IPS-15b (cell line): Measurements from ENCODE around the gene CYTH2.

Source experiments
- H3K27me3 ChIP-seq: one replicate; pipeline ENCODE4 v1.6.1; 2013; ENCODE audit warnings: low read length; ENCODE audit not compliant: control insufficient read depth, insufficient read depth
- H3K36me3 ChIP-seq: one replicate; pipeline ENCODE4 v1.6.1; 2013; ENCODE audit warnings: low read length; ENCODE audit not compliant: control insufficient read depth, insufficient read depth
- H3K4me1 ChIP-seq: one replicate; pipeline ENCODE4 v1.6.1; 2013; ENCODE audit warnings: mild to moderate bottlenecking, low read length; ENCODE audit not compliant: control insufficient read depth, insufficient read depth
- H3K4me3 ChIP-seq: one replicate; pipeline ENCODE4 v1.5.1; 2013; ENCODE audit warnings: low read depth, low read length
- H3K9ac ChIP-seq: one replicate; pipeline ENCODE4 v1.6.1; 2013; ENCODE audit warnings: low read depth, mild to moderate bottlenecking, low read length
- H3K9me3 ChIP-seq: one replicate; pipeline ENCODE4 v1.6.1; 2013; ENCODE audit warnings: mild to moderate bottlenecking, low read length; ENCODE audit not compliant: control insufficient read depth, insufficient read depth

CYTH2 gene

DNA sequence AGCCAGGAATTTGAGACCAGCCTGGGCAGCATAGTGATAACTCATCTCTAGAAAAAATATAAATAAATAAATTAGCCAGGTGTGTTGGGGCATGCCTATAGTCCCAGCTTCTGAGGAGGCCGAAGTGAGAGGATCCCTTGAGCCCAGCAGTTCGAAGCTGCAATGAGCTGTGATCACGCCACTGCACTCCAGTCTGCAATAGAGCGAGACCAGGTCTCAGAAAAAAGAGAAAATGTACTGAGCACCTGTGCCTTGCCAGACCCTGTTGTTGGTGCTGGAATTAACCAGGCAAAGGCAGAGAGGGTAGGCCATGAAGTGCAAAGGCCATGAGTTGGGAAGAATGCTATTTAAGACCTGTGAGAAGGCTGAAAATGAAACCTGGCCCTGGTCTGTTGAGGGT lies 2.7 kb downstream of the CYTH2 start:
- no peak overlapping the region for H3K9ac ChIP-seq
- H3K27me3 ChIP-seq, result no peaks in the 10 kb centered on the region
- H3K36me3 ChIP-seq, result peaks cover 62% of the 10 kb centered on the region
- H3K9me3 ChIP-seq, result no peaks in the 10 kb centered on the region
- no peak overlapping the region for H3K4me3 ChIP-seq
- peaks cover 2% of the 10 kb centered on the region for H3K4me1 ChIP-seq

DNA sequence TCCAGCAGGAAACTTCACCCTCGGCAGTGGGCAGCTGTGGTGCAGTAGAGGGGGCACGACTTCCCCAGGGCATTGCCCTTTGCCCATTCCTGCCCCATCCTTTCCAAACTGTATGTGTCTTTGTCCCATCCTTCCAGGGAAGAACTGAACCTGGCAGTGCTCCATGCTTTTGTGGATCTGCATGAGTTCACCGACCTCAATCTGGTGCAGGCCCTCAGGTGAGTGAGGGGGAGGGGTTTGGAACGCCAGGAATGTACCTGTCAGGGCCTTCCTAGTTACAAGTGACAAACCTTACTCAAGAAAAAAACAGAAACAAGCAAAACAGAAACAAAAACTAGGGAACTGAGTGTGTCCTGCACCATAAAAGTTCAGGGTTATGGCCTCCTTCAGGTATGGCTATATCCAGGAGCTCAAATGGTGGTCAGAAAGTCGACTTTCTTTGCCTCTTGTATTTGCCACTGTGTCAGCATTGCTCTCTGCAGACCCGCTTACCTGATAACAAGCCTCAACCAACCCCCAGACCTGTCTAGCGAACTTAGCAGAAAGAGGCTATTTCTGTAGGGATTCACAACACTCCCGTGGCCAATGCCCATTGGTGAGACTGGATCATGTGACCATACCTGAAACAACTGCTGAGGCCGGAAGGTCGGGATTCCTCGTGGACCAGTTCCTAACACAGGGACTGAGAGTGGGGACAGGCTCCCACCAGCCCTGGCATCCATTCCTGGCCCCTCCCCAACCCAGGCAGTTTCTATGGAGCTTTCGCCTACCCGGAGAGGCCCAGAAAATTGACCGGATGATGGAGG lies 4.2 kb downstream of the CYTH2 start:
- Histone ChIP-seq H3K27me3 (no peaks in the 10 kb centered on the region), H3K36me3 (peaks cover 66% of the 10 kb centered on the region), H3K4me1 (no peaks in the 10 kb centered on the region), H3K4me3 (no peak overlapping the region), H3K9me3 (no peaks in the 10 kb centered on the region), H3K9ac (no peak overlapping the region)

DNA sequence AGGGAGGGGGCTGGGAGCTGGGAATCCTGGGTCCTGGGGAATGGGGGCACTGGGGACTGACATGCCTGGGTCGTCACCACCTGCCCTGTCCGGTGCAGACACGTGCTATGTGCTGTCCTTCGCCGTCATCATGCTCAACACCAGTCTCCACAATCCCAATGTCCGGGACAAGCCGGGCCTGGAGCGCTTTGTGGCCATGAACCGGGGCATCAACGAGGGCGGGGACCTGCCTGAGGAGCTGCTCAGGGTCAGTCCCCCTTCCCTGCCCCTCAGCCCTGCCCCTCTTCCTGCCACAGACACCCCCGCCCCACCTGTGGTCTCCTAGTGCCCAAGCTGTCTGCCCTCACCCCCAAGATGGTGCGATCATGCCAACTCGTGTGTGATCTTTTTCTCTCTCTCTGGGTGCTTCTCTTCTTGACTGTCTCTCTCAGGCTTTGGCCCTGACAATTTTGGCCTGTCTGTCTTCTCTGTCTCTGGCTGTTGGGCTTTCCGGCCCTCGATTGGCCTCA lies 5.0 kb downstream of the CYTH2 start:
- Histone ChIP-seq H3K36me3 (peaks cover 67% of the 10 kb centered on the region), H3K4me3 (no peak overlapping the region), H3K9ac (no peak overlapping the region), H3K9me3 (no peaks in the 10 kb centered on the region), H3K27me3 (no peaks in the 10 kb centered on the region), H3K4me1 (no peaks in the 10 kb centered on the region)

DNA sequence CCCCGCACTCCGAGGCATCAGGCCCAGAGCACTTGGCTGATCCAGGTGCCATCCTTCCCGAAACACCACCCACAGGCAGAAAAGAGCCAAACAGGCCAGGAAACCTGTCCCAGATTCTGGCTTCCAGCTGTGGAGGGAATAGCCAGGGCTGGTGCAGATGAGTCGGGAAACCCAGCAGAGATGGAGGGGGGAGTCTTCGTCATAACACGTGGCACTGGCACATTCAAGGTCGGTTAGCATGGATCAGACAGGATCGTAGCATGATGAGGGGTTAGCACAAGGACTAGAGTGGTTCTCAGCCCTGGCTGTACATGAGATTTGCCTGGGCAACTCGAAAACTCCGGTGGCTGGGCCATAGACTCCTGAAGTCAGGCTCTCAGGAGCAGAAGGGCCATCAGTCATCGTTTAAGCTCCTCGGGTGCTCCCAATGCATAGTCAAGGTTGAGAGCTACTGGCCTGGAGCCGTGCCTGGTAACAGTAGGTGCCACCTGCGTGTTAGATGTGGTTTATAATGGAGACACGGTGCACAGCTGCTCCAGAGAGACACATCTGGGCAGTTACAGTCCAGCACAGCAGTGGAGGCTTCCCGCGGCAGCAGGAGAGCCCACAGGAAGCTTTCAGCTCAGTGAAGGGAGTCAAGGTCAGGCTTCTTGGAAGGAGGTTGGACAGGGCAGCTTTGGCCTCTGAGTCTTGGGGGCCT lies 6.3 kb downstream of the CYTH2 start:
- Histone ChIP-seq H3K4me1 (no peaks in the 10 kb centered on the region), H3K4me3 (no peak overlapping the region), H3K9ac (no peak overlapping the region), H3K36me3 (peaks cover 67% of the 10 kb centered on the region), H3K9me3 (no peaks in the 10 kb centered on the region), H3K27me3 (no peaks in the 10 kb centered on the region)

DNA sequence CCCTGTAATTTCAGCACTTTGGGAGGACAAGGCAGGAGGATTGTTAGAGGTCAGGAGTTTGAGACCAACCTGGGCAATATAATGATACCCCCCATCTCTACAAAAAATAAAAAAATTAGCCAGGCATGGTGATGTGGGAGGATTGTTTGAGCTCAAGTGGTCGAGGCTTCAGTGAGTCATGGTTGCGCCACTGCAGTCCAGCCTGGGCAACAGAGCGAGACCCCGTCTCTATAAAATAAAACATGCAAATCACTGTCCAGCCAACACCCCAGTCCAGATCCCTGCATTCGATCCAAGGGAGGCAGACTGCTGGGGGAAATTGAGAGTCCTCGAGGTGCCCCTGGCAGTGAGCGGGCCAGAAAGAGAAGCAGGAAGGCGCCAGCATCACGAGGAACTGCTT lies 7.0 kb downstream of the CYTH2 start:
- no peaks in the 10 kb centered on the region for H3K4me1 ChIP-seq
- no peak overlapping the region for H3K4me3 ChIP-seq
- peaks cover 60% of the 10 kb centered on the region for H3K36me3 ChIP-seq
- no peaks in the 10 kb centered on the region for H3K27me3 ChIP-seq
- H3K9ac ChIP-seq, result no peak overlapping the region
- no peaks in the 10 kb centered on the region for H3K9me3 ChIP-seq

DNA sequence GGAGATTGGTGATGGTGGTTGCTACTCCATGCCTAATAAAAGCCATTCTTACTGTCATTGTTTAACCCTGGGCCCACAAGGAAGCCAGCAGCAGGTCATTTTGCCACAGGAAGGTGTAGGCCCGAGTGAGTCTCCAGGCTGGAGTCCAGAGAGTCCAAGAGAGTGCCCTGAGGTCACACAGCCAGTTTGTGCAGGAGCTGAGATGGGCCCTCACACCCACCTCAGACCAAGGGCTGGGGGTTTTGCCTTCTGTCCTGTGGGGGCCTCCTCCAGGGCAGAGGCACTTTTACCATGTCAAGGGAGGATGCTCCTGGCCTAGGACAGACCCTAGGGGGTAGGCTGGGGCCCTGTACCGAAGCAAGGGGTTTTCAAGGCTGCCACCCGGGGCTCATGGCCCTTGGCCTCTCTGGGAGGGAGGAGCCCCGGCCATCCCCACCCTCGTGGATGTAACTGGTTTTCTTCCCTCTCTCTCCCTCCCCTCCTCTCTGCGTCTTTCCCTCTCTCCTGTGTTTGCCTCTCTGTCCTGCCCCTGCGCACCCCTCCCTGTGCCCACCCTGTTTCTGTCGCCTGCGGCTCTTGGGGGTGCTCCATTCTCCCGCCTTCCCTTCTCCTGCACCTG lies 8.0 kb downstream of the CYTH2 start:
- peaks cover 51% of the 10 kb centered on the region for H3K36me3 ChIP-seq
- H3K9ac ChIP-seq, result no peak overlapping the region
- H3K4me1 ChIP-seq, result no peaks in the 10 kb centered on the region
- no peaks in the 10 kb centered on the region for H3K9me3 ChIP-seq
- H3K27me3 ChIP-seq, result no peaks in the 10 kb centered on the region
- H3K4me3 ChIP-seq, result no peak overlapping the region

DNA sequence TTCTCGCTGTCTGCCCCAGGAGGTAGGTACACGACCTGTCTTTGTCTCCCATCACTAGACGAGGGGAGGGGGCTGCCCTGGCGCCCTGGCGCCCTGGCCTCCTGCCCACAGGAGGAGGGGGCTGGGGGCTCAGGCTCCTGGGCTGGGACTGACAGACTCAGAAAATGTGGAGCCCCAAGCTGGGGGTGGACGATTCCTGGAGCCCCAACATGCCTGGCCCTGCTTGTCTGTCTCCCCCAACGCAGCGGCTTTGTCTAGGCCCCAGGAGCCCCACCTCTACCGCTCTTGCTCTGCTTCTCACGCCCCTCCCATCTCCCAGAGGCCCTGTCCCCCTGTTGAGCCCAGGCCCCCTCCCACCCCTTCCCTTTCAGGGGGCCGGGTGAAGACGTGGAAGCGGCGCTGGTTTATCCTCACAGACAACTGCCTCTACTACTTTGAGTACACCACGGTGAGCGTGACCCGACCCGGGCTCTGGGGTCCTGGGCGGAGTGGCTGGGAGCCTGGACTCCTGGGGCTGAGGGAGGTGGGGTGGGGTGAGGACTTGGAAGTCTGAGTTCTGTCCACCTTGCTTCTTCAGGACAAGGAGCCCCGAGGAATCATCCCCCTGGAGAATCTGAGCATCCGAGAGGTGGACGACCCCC lies 8.6 kb downstream of the CYTH2 start:
- no peaks in the 10 kb centered on the region for H3K27me3 ChIP-seq
- no peaks in the 10 kb centered on the region for H3K4me1 ChIP-seq
- no peak overlapping the region for H3K4me3 ChIP-seq
- peaks cover 45% of the 10 kb centered on the region for H3K36me3 ChIP-seq
- H3K9me3 ChIP-seq, result no peaks in the 10 kb centered on the region
- no peak overlapping the region for H3K9ac ChIP-seq

DNA sequence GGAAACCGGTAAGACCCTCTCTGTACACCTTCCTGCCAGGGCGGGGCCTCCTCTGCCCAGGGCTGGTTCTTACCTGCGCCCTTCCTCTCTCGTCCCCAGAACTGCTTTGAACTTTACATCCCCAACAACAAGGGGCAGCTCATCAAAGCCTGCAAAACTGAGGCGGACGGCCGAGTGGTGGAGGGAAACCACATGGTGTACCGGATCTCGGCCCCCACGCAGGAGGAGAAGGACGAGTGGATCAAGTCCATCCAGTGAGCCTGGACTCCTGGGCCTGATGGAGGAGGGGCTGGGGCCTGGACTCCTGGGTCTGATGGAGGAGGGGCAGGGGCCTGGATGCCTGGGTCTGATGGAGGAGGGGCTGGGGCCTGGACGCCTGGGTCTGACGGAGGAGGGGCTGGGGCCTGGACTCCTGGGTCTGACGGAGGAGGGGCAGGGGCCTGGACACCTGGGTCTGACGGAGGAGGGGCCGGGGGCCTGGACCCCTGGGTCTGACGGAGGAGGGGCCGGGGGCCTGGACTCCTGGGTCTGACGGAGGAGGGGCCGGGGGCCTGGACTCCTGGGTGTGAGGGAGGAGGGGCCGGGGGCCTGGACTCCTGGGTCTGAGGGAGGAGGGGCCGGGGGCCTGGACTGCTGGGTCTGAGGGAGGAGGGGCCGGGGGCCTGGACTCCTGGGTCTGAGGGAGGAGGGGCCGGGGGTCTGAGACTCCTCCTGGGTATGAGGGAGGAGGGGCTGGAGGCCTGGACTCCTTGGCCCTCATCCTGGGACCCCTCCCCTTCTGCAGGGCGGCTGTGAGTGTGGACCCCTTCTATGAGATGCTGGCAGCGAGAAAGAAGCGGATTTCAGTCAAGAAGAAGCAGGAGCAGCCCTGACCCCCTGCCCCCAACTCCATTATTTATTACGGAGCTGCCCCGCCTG lies 9.4 kb downstream of the CYTH2 start:
- Histone ChIP-seq H3K9ac (no peak overlapping the region), H3K4me1 (no peaks in the 10 kb centered on the region), H3K27me3 (no peaks in the 10 kb centered on the region), H3K36me3 (peaks cover 40% of the 10 kb centered on the region), H3K9me3 (no peaks in the 10 kb centered on the region), H3K4me3 (no peak overlapping the region)

DNA sequence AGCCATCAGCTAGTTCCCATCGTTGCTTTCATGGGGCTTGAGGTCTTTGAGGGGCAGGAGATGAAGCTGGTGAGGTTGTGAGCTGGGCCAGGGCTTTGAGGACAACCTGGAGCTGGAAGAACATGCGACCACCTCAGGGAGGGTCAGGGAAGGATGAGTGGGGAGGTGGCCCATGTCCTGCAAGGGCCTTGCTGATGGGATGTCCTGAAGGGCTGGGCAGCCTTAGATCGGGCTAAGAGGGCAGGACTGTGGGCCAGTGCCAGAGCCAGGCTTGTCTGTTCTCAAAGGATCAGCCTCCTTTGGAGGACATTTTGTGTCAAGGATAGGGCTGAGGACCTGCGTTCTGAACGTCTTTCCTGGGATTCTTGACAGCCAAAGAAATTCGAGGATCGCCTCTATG lies 10.5 kb downstream of the CYTH2 start:
- Histone ChIP-seq H3K36me3 (peaks cover 31% of the 10 kb centered on the region), H3K9me3 (no peaks in the 10 kb centered on the region)

DNA sequence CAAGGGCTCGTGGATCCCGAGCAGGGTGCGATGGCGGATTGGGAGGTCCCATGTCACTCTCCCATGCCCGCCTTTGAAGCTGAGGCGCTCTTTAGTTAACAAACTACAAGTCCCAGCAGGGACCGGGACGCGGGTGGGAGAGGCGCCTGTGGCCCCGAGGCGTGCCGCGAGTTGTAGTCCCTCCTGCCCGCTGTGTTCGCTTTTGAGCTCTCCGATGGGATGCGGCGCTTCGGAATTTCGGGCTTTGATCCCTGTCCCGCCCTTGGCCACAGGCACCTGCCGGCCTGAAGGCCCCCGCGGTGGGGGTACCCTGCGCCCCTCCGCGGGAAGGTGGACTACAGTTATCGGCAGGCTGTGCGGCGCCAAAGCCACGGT lies 11.0 kb downstream of the CYTH2 start:
- peak overlapping the region; percentile 39 for H3K4me3 ChIP-seq
- no peaks in the 10 kb centered on the region for H3K4me1 ChIP-seq
- H3K9ac ChIP-seq, result no peak overlapping the region
- H3K9me3 ChIP-seq, result no peaks in the 10 kb centered on the region
- no peaks in the 10 kb centered on the region for H3K27me3 ChIP-seq
- peaks cover 26% of the 10 kb centered on the region for H3K36me3 ChIP-seq

More for the DNA sequence above, 10.5 kb downstream of the CYTH2 start:
- H3K9ac ChIP-seq, result no peak overlapping the region
- no peaks in the 10 kb centered on the region for H3K4me1 ChIP-seq
- H3K4me3 ChIP-seq, result no peak overlapping the region
- H3K27me3 ChIP-seq, result no peaks in the 10 kb centered on the region
